Neuronal stem cell (in vitro differentiated cells): ENCODE data around the gene CORIN.

Experiments
- DNase-seq: peaks from one replicate; pipeline ENCODE4 v3.0.0-alpha.2; 2013; ENCODE audit warnings: low spot score
- H2AFZ ChIP-seq: one replicate; pipeline ENCODE4 v1.6.1; 2013; ENCODE audit warnings: mild to moderate bottlenecking, low read length, inconsistent platforms
- H2AK5ac ChIP-seq: 2 replicates; pipeline ENCODE4 v1.6.1; 2013; ENCODE audit warnings: low read depth, mild to moderate bottlenecking, inconsistent platforms, low read length, moderate library complexity, mixed read lengths
- H2BK120ac ChIP-seq: 2 replicates; pipeline ENCODE4 v1.6.1; 2013; ENCODE audit warnings: low read depth, mild to moderate bottlenecking, inconsistent platforms, low read length, moderate library complexity, mixed read lengths
- H2BK12ac ChIP-seq: one replicate; pipeline ENCODE4 v1.6.1; 2013; ENCODE audit warnings: low read length, inconsistent platforms
- H2BK15ac ChIP-seq: 2 replicates; pipeline ENCODE4 v1.6.1; 2013; ENCODE audit warnings: mild to moderate bottlenecking, low read length, inconsistent platforms, mixed read lengths
- H2BK5ac ChIP-seq: one replicate; pipeline ENCODE4 v1.6.1; 2013; ENCODE audit warnings: inconsistent platforms, mild to moderate bottlenecking, low read length, moderate library complexity
- H3K14ac ChIP-seq: one replicate; pipeline ENCODE4 v1.6.1; 2013; ENCODE audit warnings: low read length, inconsistent platforms
- H3K18ac ChIP-seq: 2 replicates; pipeline ENCODE4 v1.6.1; 2013; ENCODE audit warnings: low read length, inconsistent platforms
- H3K23ac ChIP-seq: 2 replicates; pipeline ENCODE4 v1.6.1; 2013; ENCODE audit warnings: low read depth, mild to moderate bottlenecking, mixed read lengths, low read length, inconsistent platforms; ENCODE audit not compliant: poor library complexity
- H3K27ac ChIP-seq: replicated peaks from 3 replicates; pipeline ENCODE4 v1.5.1; 2013; ENCODE audit warnings: low read length, inconsistent platforms
- H3K27me3 ChIP-seq, 3 experiments: 2 replicates each; pipeline ENCODE4 v1.6.1; 2013; ENCODE audit warnings: low read length in 3 of 3, mild to moderate bottlenecking in 2 of 3, inconsistent platforms in 1 of 3, low read depth in 1 of 3, mixed read lengths in 1 of 3, moderate library complexity in 1 of 3; ENCODE audit not compliant: control insufficient read depth in 3 of 3, insufficient read depth in 3 of 3
- H3K36me3 ChIP-seq, 2 donors: replicated peaks in 1 of 2; 2 replicates each; pipeline ENCODE4 v1.6.1; 2013; ENCODE audit warnings: low read length in 2 of 2; ENCODE audit not compliant: control insufficient read depth in 2 of 2, insufficient read depth in 2 of 2
- H3K4ac ChIP-seq: 2 replicates; pipeline ENCODE4 v1.6.1; 2013; ENCODE audit warnings: inconsistent platforms, mild to moderate bottlenecking, low read length, moderate library complexity
- H3K4me1 ChIP-seq, 2 donors: 1 replicate in 1 of 2; 2 replicates in 1 of 2; pipeline ENCODE4 v1.6.1; 2013; ENCODE audit warnings: low read length in 2 of 2, low read depth in 1 of 2; ENCODE audit not compliant: control insufficient read depth in 2 of 2, insufficient read depth in 1 of 2
- H3K4me2 ChIP-seq: one replicate; pipeline ENCODE4 v1.6.1; 2013; ENCODE audit warnings: mild to moderate bottlenecking, low read length, inconsistent platforms; ENCODE audit not compliant: insufficient read depth, poor library complexity, severe bottlenecking
- H3K4me3 ChIP-seq, 2 donors: 2 replicates each; pipeline ENCODE4 v1.5.1; 2013; ENCODE audit warnings: low read length in 2 of 2, mild to moderate bottlenecking in 2 of 2, inconsistent platforms in 1 of 2, moderate library complexity in 1 of 2
- H3K79me1 ChIP-seq: one replicate; pipeline ENCODE4 v1.6.1; 2013; ENCODE audit warnings: low read depth, mild to moderate bottlenecking, inconsistent platforms, low read length, moderate library complexity
- H3K9ac ChIP-seq: one replicate; pipeline ENCODE4 v1.6.1; 2013; ENCODE audit warnings: mild to moderate bottlenecking, low read depth, low read length, inconsistent platforms; ENCODE audit not compliant: poor library complexity
- H3K9me3 ChIP-seq, 2 donors: replicated peaks in 1 of 2; 2 replicates each; pipeline versions ENCODE3 to v1.6.1; 2013; ENCODE audit warnings: low read length in 2 of 2, mild to moderate bottlenecking in 2 of 2, inconsistent platforms in 1 of 2, low read depth in 1 of 2, mixed read lengths in 1 of 2, moderate library complexity in 1 of 2; ENCODE audit not compliant: control insufficient read depth in 2 of 2, insufficient read depth in 1 of 2
- H4K8ac ChIP-seq: one replicate; pipeline ENCODE4 v1.6.1; 2013; ENCODE audit warnings: low read depth, mild to moderate bottlenecking, inconsistent platforms, low read length, moderate library complexity
- H4K91ac ChIP-seq: one replicate; pipeline ENCODE4 v1.6.1; 2013; ENCODE audit warnings: low read length, low read depth, mild to moderate bottlenecking, inconsistent platforms; ENCODE audit not compliant: poor library complexity
- WGBS, 2 donors: extraction: QIAGEN DNeasy Blood & Tissue Kit; methylation state at CpG; one replicate each; pipeline ENCODE4 v1.1.7; 2013; ENCODE audit warnings: missing lambda C conversion rate in 2 of 2, mixed read lengths in 1 of 2; ENCODE audit not compliant: insufficient read length in 2 of 2, insufficient replicate concordance in 1 of 2; ENCODE audit errors: extremely low coverage in 2 of 2; 5-methylcytosine and 5-hydroxymethylcytosine counted together

Gene CORIN

DNA sequence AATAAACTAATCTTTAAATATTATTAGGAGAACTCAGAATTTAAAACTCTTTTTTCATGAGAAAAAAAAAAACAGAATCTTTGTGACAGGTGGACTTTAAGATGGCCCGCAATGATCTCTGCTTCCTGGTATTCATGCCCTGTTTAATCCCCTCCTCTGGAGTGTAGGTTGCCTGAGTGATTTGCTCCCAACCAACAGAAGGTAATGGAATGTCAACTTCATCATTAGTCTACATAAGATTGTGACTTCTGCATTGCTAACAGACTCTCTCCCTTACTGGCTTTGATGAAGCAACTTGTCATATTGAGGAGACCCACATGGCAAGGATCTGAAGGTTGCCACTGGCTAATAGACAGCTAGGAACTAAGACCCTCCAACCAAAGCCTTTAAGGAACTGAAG lies 88.8 kb downstream of the CORIN start:
- Histone ChIP-seq H3K9me3 (peaks cover 0 to 4% of the 10 kb centered on the region in 2 donors), H3K4me1 (no peaks in the 10 kb centered on the region), H3K27me3 (no peaks in the 10 kb centered on the region), H3K4me3 (no peak overlapping the region), H3K79me1 (no peaks in the 10 kb centered on the region), H3K4me2 (no peak overlapping the region), H3K27ac (no peak overlapping the region), H2BK12ac (no peak overlapping the region), H2BK5ac (no peak overlapping the region), H3K14ac (no peak overlapping the region), H4K91ac (no peak overlapping the region), H3K4ac (no peak overlapping the region), H2BK15ac (no peak overlapping the region), H3K9ac (no peak overlapping the region), H3K18ac (no peak overlapping the region), H2AFZ (no peak overlapping the region), H2AK5ac (no peak overlapping the region), H4K8ac (no peak overlapping the region), H3K36me3 (no peaks in the 10 kb centered on the region), H2BK120ac (no peak overlapping the region), H3K23ac (no peak overlapping the region)
- no peak for DNase-seq
- no CpG with 5 or more reads among the region's 1 CpG for WGBS, 2 donors

DNA sequence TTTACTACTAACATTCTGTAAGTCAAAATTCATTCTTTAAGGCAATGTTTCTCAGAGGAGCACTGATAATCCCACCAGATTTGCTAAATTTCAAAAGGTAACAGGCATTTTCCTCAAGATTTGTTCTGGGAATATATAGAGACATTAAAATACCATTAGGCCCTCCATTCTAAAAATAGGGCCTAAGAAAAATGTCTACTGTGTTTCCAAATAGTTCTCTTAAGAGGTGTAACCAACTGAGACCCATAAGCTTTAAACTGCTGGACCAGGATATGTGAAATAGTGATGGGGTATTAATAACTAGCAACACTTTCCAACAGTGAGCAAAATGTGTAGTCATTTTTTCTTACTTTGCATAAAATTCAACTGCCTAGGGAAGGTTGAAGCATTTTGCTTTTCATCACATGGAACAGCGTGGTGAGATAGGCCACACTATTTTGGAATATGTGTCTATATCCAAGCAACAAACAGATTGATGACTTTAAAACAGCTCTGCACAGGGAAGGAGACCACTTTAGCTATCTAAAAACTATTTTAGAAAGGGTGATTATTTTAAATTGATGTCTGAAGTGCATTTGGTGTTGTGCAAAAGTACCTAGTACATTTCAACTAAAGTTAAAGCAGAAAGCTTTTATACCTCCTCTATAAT lies 89.9 kb downstream of the CORIN start:
- Histone ChIP-seq H3K27ac (no peak overlapping the region), H2BK120ac (no peak overlapping the region), H3K23ac (no peak overlapping the region), H3K4me3 (no peak overlapping the region), H3K4me1 (no peaks in the 10 kb centered on the region), H3K4me2 (no peak overlapping the region), H3K79me1 (no peaks in the 10 kb centered on the region), H3K9ac (no peak overlapping the region), H3K9me3 (peaks cover 0 to under 1% of the 10 kb centered on the region in 2 donors), H2AFZ (no peak overlapping the region), H3K18ac (no peak overlapping the region), H4K8ac (no peak overlapping the region), H3K14ac (no peak overlapping the region), H3K4ac (no peak overlapping the region), H2BK5ac (no peak overlapping the region), H3K27me3 (no peaks in the 10 kb centered on the region), H2AK5ac (no peak overlapping the region), H4K91ac (no peak overlapping the region), H2BK15ac (no peak overlapping the region), H2BK12ac (no peak overlapping the region), H3K36me3 (no peaks in the 10 kb centered on the region)
- no peak for DNase-seq
- no CpG with 5 or more reads among the region's 1 CpG for WGBS, 2 donors

DNA sequence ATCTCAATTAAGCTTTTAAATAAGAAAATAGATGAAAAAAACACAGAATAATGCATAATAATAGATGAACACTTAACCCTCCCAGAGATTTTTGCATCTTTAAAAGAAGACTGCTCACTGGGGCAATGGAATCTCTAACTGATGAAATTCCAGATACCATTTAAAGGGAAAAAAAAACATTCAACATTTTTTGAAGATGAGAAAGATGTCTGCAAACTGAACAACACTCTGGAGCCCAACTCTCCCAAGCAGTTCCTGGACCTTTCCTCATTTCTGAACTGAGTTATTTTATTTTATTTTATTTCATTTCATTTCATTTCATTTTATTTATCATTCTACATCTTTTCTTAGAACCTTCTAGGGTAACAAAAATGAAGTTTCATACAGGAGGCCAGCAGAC lies 90.7 kb downstream of the CORIN start:
- Histone ChIP-seq H3K4me3 (no peak overlapping the region), H3K4ac (no peak overlapping the region), H4K8ac (no peak overlapping the region), H3K9me3 (no peaks in the 10 kb centered on the region), H2BK15ac (no peak overlapping the region), H2BK12ac (no peak overlapping the region), H3K18ac (no peak overlapping the region), H3K14ac (no peak overlapping the region), H3K4me2 (no peak overlapping the region), H2AFZ (no peak overlapping the region), H2BK5ac (no peak overlapping the region), H3K79me1 (no peaks in the 10 kb centered on the region), H3K23ac (no peak overlapping the region), H3K36me3 (no peaks in the 10 kb centered on the region), H3K27me3 (no peaks in the 10 kb centered on the region), H3K4me1 (no peaks in the 10 kb centered on the region), H3K9ac (no peak overlapping the region), H4K91ac (no peak overlapping the region), H2BK120ac (no peak overlapping the region), H3K27ac (no peak overlapping the region), H2AK5ac (no peak overlapping the region)
- DNase-seq = no peak

DNA sequence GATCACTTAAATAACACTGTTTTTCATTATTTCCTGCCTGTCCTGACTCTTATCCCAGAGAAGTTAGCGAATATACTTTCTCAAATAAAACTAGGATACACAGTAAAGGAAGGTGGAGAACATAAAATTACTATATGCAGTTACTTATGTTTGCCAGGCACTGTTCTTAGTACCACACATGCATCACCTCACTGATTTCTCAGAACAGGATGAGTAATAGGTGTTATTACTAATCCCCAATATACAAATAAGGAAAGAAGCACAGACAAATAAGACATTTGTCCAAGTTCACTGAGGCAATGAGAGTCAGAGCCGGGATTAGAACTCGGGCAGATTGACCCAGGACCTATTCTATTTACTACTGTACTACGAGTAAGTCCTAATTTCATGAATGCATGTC lies 91.7 kb downstream of the CORIN start:
- H2BK12ac ChIP-seq = no peak overlapping the region
- H2BK15ac ChIP-seq = no peak overlapping the region
- H3K4me2 ChIP-seq = no peak overlapping the region
- H3K27ac ChIP-seq = no peak overlapping the region
- H4K91ac ChIP-seq = no peak overlapping the region
- H3K79me1 ChIP-seq = no peaks in the 10 kb centered on the region
- no peak overlapping the region for H3K18ac ChIP-seq
- no peak overlapping the region for H2BK120ac ChIP-seq
- no peak overlapping the region for H3K9ac ChIP-seq
- no peak overlapping the region for H2BK5ac ChIP-seq
- H3K4ac ChIP-seq = no peak overlapping the region
- WGBS, 2 donors = no CpG with 5 or more reads among the region's 4 CpGs
- H3K4me1 ChIP-seq = no peaks in the 10 kb centered on the region
- H3K23ac ChIP-seq = no peak overlapping the region
- H3K14ac ChIP-seq = no peak overlapping the region
- no peaks in the 10 kb centered on the region for H3K36me3 ChIP-seq
- no peak overlapping the region for H3K4me3 ChIP-seq
- no peak overlapping the region for H4K8ac ChIP-seq
- no peak for DNase-seq
- no peak overlapping the region for H2AFZ ChIP-seq
- H2AK5ac ChIP-seq = no peak overlapping the region
- no peaks in the 10 kb centered on the region for H3K27me3 ChIP-seq
- no peaks in the 10 kb centered on the region for H3K9me3 ChIP-seq
